Glutamatergic neuron (in vitro differentiated cells): ENCODE measurements around the gene DHPS. TPM values are rescaled to one million over a fixed set of nuclear protein-coding genes. Genes with fewer than 3 reads are reported as not detected.

ENCODE experiments used
- DNase-seq: peaks from one replicate; pipeline ENCODE4 v3.0.0; 2022
- H3K27ac Mint-ChIP-seq: one replicate; pipeline ENCODE4 v1.8.0; 2020; ENCODE audit warnings: mild to moderate bottlenecking, mixed read lengths, inconsistent platforms; ENCODE audit not compliant: unreplicated experiment
- H3K27me3 Mint-ChIP-seq: one replicate; pipeline ENCODE4 v1.8.0; 2020; ENCODE audit warnings: mild to moderate bottlenecking, moderate library complexity, mixed read lengths, inconsistent platforms; ENCODE audit not compliant: unreplicated experiment
- H3K36me3 Mint-ChIP-seq: one replicate; pipeline ENCODE4 v1.8.0; 2020; ENCODE audit warnings: mild to moderate bottlenecking, mixed read lengths, inconsistent platforms; ENCODE audit not compliant: unreplicated experiment
- H3K4me1 Mint-ChIP-seq: one replicate; pipeline ENCODE4 v1.8.0; 2020; ENCODE audit warnings: mild to moderate bottlenecking, low read depth, mixed read lengths, inconsistent platforms; ENCODE audit not compliant: unreplicated experiment
- H3K4me3 Mint-ChIP-seq: one replicate; pipeline ENCODE4 v1.8.0; 2020; ENCODE audit warnings: mild to moderate bottlenecking, mixed read lengths, inconsistent platforms; ENCODE audit not compliant: unreplicated experiment
- H3K9me3 Mint-ChIP-seq: one replicate; pipeline ENCODE4 v1.8.0; 2020; ENCODE audit warnings: mild to moderate bottlenecking, moderate library complexity, mixed read lengths, inconsistent platforms; ENCODE audit not compliant: unreplicated experiment
- total RNA-seq: library from RNA; stranded (reverse); fragmentation: NEBNext Ultra II Directional; extraction: Animal tissue kit (Norgen Biotek cat#: 25700); gene quantifications from one replicate; pipeline ENCODE4 v1.2.1, GENCODE V29; 2021; ENCODE audit not compliant: unreplicated experiment
- TF ChIP-seq, protein P1 (sequence below): fragments of 200-600 bp; sonication (generic); IDR thresholded peaks from one replicate; pipeline ENCODE4 v1.5.0; 2021; ENCODE audit not compliant: partially characterized antibody, unreplicated experiment

The DHPS gene
- total RNA-seq, 1 donor from 2014 or later: 116 TPM

DNA sequence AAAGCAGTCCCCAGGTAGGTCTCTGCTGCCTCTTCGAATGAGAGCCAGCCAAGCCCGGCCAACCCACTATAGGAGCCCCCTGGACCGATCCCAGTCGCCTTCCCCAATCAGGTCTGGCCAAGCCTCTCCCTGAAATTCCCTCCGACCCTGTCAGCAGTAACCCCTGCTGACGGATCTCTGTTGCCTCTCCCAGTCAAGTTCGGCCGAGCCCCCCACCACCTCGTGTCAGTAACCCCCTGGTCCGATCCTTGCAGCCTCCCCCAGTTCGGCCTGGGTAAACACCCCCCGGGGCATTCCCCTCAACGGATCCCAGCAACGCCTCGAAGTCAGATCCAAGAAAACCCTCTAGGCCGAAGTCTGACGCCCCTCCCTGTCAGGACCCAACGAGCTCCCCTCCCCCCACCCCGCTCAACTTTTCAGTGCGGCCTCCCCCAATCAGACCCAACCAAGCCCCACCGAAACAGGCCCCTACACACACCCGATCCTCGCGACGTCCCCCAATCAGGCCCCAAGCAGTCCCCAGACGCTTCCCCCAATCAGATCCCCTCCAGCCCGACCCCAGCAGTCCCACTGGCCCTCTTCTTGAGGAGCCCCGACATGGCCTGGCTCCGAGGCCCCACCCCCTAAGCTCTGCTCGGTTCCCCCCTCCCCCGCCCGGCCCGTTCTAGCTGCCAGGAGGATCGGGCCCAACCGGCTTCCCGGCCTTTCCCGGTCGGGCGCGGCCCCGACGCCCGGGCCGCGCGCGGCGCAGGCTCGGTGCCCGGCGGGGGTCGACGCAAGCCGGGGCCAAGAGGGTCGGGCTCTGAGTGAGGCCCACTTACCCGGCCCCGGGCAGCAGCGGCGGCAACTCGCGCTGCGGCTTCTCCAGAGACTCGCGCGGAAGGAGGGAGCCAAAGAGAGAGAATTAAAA, 40.2 kb upstream of the DHPS start:
- peak; percentile 77 for DNase-seq
- H3K36me3 Mint-ChIP-seq: no peaks in the 10 kb centered on the region
- peaks cover 16% of the 10 kb centered on the region for H3K27me3 Mint-ChIP-seq
- H3K4me1 Mint-ChIP-seq: peaks cover 6% of the 10 kb centered on the region
- peaks cover 26% of the 10 kb centered on the region for H3K9me3 Mint-ChIP-seq
- peak overlapping the region; percentile 95 for H3K27ac Mint-ChIP-seq
- TF ChIP-seq, protein P1, sequence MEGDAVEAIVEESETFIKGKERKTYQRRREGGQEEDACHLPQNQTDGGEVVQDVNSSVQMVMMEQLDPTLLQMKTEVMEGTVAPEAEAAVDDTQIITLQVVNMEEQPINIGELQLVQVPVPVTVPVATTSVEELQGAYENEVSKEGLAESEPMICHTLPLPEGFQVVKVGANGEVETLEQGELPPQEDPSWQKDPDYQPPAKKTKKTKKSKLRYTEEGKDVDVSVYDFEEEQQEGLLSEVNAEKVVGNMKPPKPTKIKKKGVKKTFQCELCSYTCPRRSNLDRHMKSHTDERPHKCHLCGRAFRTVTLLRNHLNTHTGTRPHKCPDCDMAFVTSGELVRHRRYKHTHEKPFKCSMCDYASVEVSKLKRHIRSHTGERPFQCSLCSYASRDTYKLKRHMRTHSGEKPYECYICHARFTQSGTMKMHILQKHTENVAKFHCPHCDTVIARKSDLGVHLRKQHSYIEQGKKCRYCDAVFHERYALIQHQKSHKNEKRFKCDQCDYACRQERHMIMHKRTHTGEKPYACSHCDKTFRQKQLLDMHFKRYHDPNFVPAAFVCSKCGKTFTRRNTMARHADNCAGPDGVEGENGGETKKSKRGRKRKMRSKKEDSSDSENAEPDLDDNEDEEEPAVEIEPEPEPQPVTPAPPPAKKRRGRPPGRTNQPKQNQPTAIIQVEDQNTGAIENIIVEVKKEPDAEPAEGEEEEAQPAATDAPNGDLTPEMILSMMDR: no peak
- H3K4me3 Mint-ChIP-seq: peak overlapping the region; percentile 98

DNA sequence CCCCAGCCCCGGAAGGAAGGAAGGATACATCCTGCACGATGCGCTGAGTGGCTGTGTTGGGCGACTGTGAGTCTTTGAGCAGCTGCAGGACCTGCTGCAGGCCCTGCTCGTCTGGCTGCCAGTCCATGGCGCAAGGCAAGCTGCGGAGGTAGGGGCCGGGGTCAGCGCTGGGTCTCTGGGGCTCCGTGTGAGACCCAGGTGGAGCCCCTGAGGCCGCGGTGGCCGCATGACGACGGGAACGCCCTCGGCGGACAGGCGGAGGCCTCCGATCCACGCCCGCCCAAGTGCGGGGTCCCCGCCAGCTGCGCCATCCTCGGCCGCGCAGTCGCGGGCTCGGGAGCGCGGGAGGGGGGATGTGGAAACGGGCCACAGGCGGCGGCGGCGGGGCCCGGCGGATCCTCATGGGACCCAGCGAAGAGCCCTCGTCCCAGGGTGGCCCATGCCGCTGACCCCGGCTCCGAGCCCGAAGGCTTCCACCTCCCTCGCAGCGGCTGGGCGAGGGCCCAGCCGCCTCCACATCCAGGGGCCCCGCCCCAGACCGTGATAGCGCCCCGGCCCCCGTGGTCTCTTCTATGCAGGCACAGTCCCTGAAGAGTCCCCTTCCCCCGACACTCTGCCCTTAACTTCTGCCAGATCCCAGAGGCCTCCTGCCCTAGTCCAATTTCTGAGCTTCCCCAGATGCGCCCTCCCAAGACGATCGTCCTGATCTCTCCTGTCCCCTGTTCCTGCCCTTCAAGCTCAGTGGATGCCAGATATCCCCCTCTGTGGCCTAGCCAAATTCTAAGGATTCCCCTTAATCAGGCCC, 39.4 kb upstream of the DHPS start:
- TF ChIP-seq, protein P1: no peak
- Mint-ChIP-seq H3K4me1 (peaks cover 6% of the 10 kb centered on the region), H3K27ac (peak overlapping the region; percentile 97), H3K4me3 (peak overlapping the region; percentile 98), H3K27me3 (peaks cover 18% of the 10 kb centered on the region), H3K36me3 (no peaks in the 10 kb centered on the region), H3K9me3 (peaks cover 28% of the 10 kb centered on the region)
- DNase-seq: peak; percentile 53

DNA sequence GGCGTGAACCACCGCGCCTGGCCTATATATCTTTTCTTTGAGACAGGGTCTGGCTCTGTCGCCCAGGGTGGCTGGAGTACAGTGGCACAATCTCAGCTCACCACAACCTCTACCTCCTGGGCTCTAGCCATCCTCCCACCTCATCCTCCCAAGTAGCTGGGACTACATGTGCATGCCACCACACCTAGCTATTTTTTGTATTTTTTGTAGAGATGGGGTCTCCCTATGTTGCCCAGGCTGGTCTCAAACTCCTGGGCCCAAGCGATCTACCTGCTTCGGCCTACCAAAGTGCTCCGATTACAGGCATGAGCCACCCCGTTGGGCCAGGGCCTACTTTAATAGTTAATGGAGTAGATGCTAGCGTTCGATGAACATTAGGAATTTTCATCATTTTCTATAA, 38.6 kb upstream of the DHPS start:
- Mint-ChIP-seq H3K4me1 (peaks cover 6% of the 10 kb centered on the region), H3K36me3 (no peaks in the 10 kb centered on the region), H3K27ac (peak overlapping the region; percentile 97), H3K27me3 (peaks cover 18% of the 10 kb centered on the region), H3K9me3 (peaks cover 28% of the 10 kb centered on the region), H3K4me3 (peak overlapping the region; percentile 98)
- TF ChIP-seq, protein P1: no peak
- DNase-seq: no peak

DNA sequence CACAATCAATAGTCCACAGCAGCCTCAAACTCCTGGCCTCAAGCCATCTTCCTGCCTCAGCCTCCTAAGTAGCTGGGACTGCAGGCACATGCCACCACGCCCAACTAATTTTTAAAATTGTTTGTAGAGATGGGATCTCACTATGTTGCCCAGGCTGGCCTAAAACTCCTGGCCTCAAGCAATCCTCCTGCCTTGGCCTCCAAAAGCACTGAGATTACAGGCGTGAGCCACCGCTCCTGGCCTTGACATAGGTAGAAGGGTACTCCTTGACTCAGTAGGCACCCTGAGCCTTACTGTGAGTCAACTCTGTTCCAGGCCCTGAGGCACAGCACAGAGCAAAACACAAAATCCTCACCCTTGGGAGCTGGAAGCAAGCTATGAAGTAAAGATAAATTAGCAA, 34.2 kb upstream of the DHPS start:
- Mint-ChIP-seq H3K9me3 (peaks cover 8% of the 10 kb centered on the region), H3K27ac (peak overlapping the region; percentile 28), H3K4me1 (peaks cover 3% of the 10 kb centered on the region), H3K4me3 (no peak overlapping the region), H3K36me3 (no peaks in the 10 kb centered on the region), H3K27me3 (peaks cover 5% of the 10 kb centered on the region)
- TF ChIP-seq, protein P1: no peak
- no peak for DNase-seq
